GM12878 (cell line): ENCODE measurements around the gene CABLES1. TPM values are rescaled to one million over a fixed set of nuclear protein-coding genes. Genes with fewer than 3 reads are reported as not detected.

Experiments used
- ATAC-seq: fragments of 200-7000 bp; cut with Tn5 transposase; 3 replicates; pipeline ENCODE4 v1.9.1; 2020; ENCODE audit warnings: mild to moderate bottlenecking, moderate library complexity
- BruUV-seq: library from RNA; stranded (reverse); fragments of 400-500 nt; replicated peaks from 2 replicates; lab custom pipeline; 2021; lab: Mats Ljungman, UMichigan
- CTCF ChIA-PET: fragments of 300-600 bp; sonication (Branson Sonifier 250); formaldehyde crosslinking; extraction: SDS; loops from one replicate; lab custom pipeline; 2021; ENCODE audit warnings: inconsistent platforms; lab: Yijun Ruan, JAX
- POLR2A ChIA-PET: fragments of 350-600 bp; formaldehyde crosslinking; extraction: SDS; loops from one replicate; lab custom pipeline; 2021; ENCODE audit warnings: inconsistent platforms; lab: Charles Lee
- RAD21 ChIA-PET: fragments of 300-600 bp; sonication (Branson Sonifier 250); formaldehyde crosslinking; loops from one replicate; lab custom pipeline; 2023; ENCODE audit warnings: antibody characterized with exemption; ENCODE audit not compliant: unreplicated experiment; lab: Charles Lee
- SMC1A ChIA-PET: fragments of 300-600 bp; sonication (Branson Sonifier 250); formaldehyde crosslinking; loops from one replicate; lab custom pipeline; 2023; ENCODE audit not compliant: unreplicated experiment, uncharacterized antibody; lab: Charles Lee
- DNase-seq: peaks from one replicate; pipeline ENCODE4 v3.0.0-alpha.2; 2011; ENCODE audit warnings: low read depth, low spot score
- FAIRE-seq: peaks from 3 replicates; lab custom pipeline; 2011; peaks lifted over from hg19 to GRCh38; lab: Jason Lieb, UNC
- H2AFZ ChIP-seq: 2 replicates; pipeline ENCODE4 v1.6.0; 2011; ENCODE audit warnings: low read depth, low read length, control low read depth; ENCODE audit not compliant: control insufficient read depth
- H3K27ac ChIP-seq: 2 replicates; pipeline ENCODE4 v1.5.1; 2011; ENCODE audit warnings: control low read depth; ENCODE audit not compliant: control insufficient read depth, insufficient read depth
- H3K27me3 ChIP-seq, 2 experiments: replicated peaks in 1 of 2; 2 replicates each; pipeline versions ENCODE4 v1.6.0 to v1.6.1; 2011; ENCODE audit warnings: low read length in 1 of 2; ENCODE audit not compliant: control insufficient read depth in 2 of 2, insufficient read depth in 2 of 2
- H3K36me3 ChIP-seq, 2 experiments: 2 replicates each; pipeline ENCODE4 v1.5.1; 2011; ENCODE audit warnings: low read length in 1 of 2; ENCODE audit not compliant: control insufficient read depth in 2 of 2, insufficient read depth in 2 of 2
- H3K4me1 ChIP-seq: 2 replicates; pipeline ENCODE4 v1.6.1; 2011; ENCODE audit warnings: mild to moderate bottlenecking, low read length, moderate library complexity, mixed read lengths; ENCODE audit not compliant: control insufficient read depth, insufficient read depth
- H3K4me2 ChIP-seq: 2 replicates; pipeline ENCODE4 v1.6.0; 2011; ENCODE audit warnings: control low read depth; ENCODE audit not compliant: control insufficient read depth, insufficient read depth
- H3K4me3 ChIP-seq: fragments of 200-600 bp; sonication (generic); 2 replicates; pipeline ENCODE4 v1.5.1; 2016
- H3K79me2 ChIP-seq: 2 replicates; pipeline ENCODE4 v1.6.0; 2011; ENCODE audit warnings: low read length; ENCODE audit not compliant: control insufficient read depth, insufficient read depth
- H3K9ac ChIP-seq: 2 replicates; pipeline ENCODE4 v1.8.0; 2011; ENCODE audit warnings: low read length, control low read depth, mixed read lengths; ENCODE audit not compliant: control insufficient read depth, insufficient read depth
- H3K9me3 ChIP-seq: replicated peaks from 3 replicates; pipeline ENCODE4 v1.5.1; 2011; ENCODE audit warnings: mild to moderate bottlenecking, low read length; ENCODE audit not compliant: control insufficient read depth, insufficient read depth
- H4K20me1 ChIP-seq: 2 replicates; pipeline ENCODE4 v1.6.0; 2011; ENCODE audit not compliant: control insufficient read depth, insufficient read depth
- ASH2L ChIP-seq: fragments of 300-600, 200-600 bp; sonication (generic); IDR thresholded peaks from 2 replicates; pipeline ENCODE4 v1.6.1; 2017; ENCODE audit warnings: low read depth, mild to moderate bottlenecking, borderline replicate concordance
- CBFB ChIP-seq: IDR thresholded peaks from 2 replicates; pipeline ENCODE4 v1.6.1; 2016; ENCODE audit warnings: antibody characterized with exemption, low read depth
- DPF2 ChIP-seq: fragments of 450-650 bp; IDR thresholded peaks from 2 replicates; pipeline ENCODE4 v1.6.1; 2017; ENCODE audit warnings: mild to moderate bottlenecking
- EED ChIP-seq: sonication (generic); IDR thresholded peaks from 2 replicates; pipeline ENCODE4 v1.6.1; 2016; ENCODE audit warnings: antibody characterized with exemption, low read depth
- FOS ChIP-seq: IDR thresholded peaks from 3 replicates; pipeline ENCODE4 v1.6.1; 2011; ENCODE audit warnings: borderline replicate concordance; ENCODE audit not compliant: insufficient read length; ENCODE audit errors: extremely low read depth
- POLR2AphosphoS5 ChIP-seq: IDR thresholded peaks from 2 replicates; pipeline ENCODE4 v1.6.1; 2011; ENCODE audit warnings: mild to moderate bottlenecking, low read length, inconsistent platforms
- SPI1 ChIP-seq: IDR thresholded peaks from 2 replicates; pipeline ENCODE4 v1.6.1; 2011; ENCODE audit warnings: low read depth, mild to moderate bottlenecking, low read length, moderate library complexity, borderline replicate concordance; ENCODE audit not compliant: insufficient read depth
- SREBF1 ChIP-seq: IDR thresholded peaks from 2 replicates; pipeline ENCODE4 v1.6.1; 2012; ENCODE audit warnings: mild to moderate bottlenecking, low read length
- USF1 ChIP-seq: IDR thresholded peaks from 2 replicates; pipeline ENCODE4 v1.6.1; 2011; ENCODE audit warnings: borderline replicate concordance, low read depth, mild to moderate bottlenecking, moderate library complexity, mixed read lengths, low read length; ENCODE audit not compliant: insufficient read depth; ENCODE audit errors: extremely low read length
- YBX1 ChIP-seq: fragments of 450-650 bp; IDR thresholded peaks from 2 replicates; pipeline ENCODE4 v1.6.1; 2016; ENCODE audit warnings: antibody characterized with exemption
- ZBTB40 ChIP-seq: fragments of 450-650 bp; IDR thresholded peaks from 2 replicates; pipeline ENCODE4 v1.6.1; 2016; ENCODE audit warnings: mild to moderate bottlenecking, moderate library complexity, borderline replicate concordance
- WGBS: methylation state at CpG from one replicate; pipeline ENCODE4 v1.1.6; 2016; ENCODE audit warnings: low lambda C conversion rate; ENCODE audit not compliant: insufficient replicate concordance, insufficient coverage; ENCODE audit errors: missing lambda C conversion rate; 5-methylcytosine and 5-hydroxymethylcytosine counted together
- in situ Hi-C: fragments of 300-500 bp; cut with MboI; formaldehyde crosslinking; loops from 9 replicates; pipeline ENCODE4 v1.14.3; 2018; ENCODE audit warnings: mixed read lengths
- intact Hi-C: fragments of 100-400 bp; cut with micrococcal nuclease; formaldehyde crosslinking; loops from one replicate; pipeline ENCODE4 v1.14.2; 2022; ENCODE audit not compliant: unreplicated experiment
- polyA plus RNA-seq, 11 experiments: library from polyadenylated mRNA; depleted of rRNA in 4 of 11; unstranded in 6 of 11; stranded (reverse) in 5 of 11; fragments of >200 nt; fragmentation: Nextera tagmentation in 4 of 11; fragmentation: Illumina TruSeq in 1 of 11; extraction: Ambion mirVana in 4 of 11; extraction: Trizol in 1 of 11; gene quantifications; 1 replicate in 1 of 11; 2 replicates in 10 of 11; pipeline versions ENCODE4 v1.2.1 to v1.2.3, GENCODE V29; 2011 to 2016; ENCODE audit warnings: inconsistent platforms in 2 of 11, missing spikeins in 2 of 11, low read depth in 1 of 11
- total RNA-seq, 4 experiments: library from RNA; depleted of rRNA in 3 of 4; stranded (reverse); fragments of >200 nt in 3 of 4; fragmentation: Illumina TruSeq in 1 of 4; extraction: Trizol in 1 of 4; gene quantifications; 2 replicates each; pipeline versions ENCODE4 v1.2.1 to v1.2.3, GENCODE V29; 2013 to 2021

CABLES1 gene
- total and polyA plus RNA-seq, 10 of the 15 experiments (the other 5 are each of a cell fraction or from before 2014, with no cell fraction given), result 2.9 to 27.2 (median 8.2) TPM

DNA sequence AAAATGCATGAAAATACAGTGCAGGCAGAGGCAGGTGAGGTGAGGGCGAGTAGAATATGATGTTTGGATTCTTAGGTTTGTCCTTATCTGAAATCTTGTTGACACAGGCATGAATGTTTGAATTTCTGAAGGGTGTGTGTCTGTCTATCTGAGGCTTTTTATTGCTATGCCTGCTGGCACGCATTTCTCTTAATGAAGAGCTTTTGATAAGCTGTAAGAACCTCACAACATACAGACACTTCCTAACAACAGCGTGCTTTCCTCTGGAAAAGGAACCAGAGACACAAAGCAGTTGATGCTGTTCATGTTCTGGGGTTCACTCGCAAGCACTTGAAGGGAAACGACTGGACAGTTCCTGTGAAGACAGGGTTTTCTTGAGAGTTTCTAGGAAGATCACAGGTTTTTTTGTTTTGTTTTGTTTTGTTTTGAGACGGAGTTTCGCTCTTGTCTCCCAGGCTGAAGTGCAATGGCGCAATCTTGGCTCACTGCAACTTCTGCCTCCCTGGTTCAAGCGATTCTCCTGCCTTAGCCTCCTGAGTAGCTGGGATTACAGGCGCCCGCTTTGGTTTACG is 33.3 kb upstream of the CABLES1 start (continued):
- TF ChIP-seq ZBTB40, result no peak
- no peak for TF ChIP-seq YBX1
- TF ChIP-seq SPI1, result no peak
- no peak for TF ChIP-seq FOS

- ATAC-seq, result no peak
- DNase-seq, result no peak
- CTCF ChIA-PET, result interaction anchor here (0.8 to 1.2 kb wide), 2 partner anchors 11 to 173 kb away, joined by 3 read pairs; no protein-coding TSS in a partner anchor
- H3K9ac ChIP-seq, result no peak overlapping the region
- no peak overlapping the region for H3K4me3 ChIP-seq
- no peaks in the 10 kb centered on the region for H3K79me2 ChIP-seq
- no peak for FAIRE-seq
- WGBS, result 64% methylated on average over 11 of the region's 11 CpGs
- SMC1A ChIA-PET, result interaction anchor here (0.6 to 1.6 kb wide), 4 partner anchors 11 to 1470 kb away, joined by 3 to 4 read pairs (median 3); no protein-coding TSS in a partner anchor
- H3K9me3 ChIP-seq, result no peaks in the 10 kb centered on the region
- H3K27me3 ChIP-seq, result no peaks in the 10 kb centered on the region; a peak in 1 of 4 replicates
- no peak overlapping the region for H3K4me2 ChIP-seq
- H3K36me3 ChIP-seq, result no peaks in the 10 kb centered on the region
- no peak overlapping the region for H2AFZ ChIP-seq
- intact Hi-C loops, result no loop called here
- H3K27ac ChIP-seq, result no peak overlapping the region
- POLR2A ChIA-PET, result interaction anchor here (1.3 kb wide), 1 partner anchor 16 kb away, joined by 6 read pairs; no protein-coding TSS in a partner anchor
- in situ Hi-C loops, result no loop called here
- H3K4me1 ChIP-seq, result no peaks in the 10 kb centered on the region
- H4K20me1 ChIP-seq, result no peaks in the 10 kb centered on the region
- BruUV-seq, result no TSS peak
- RAD21 ChIA-PET, result interaction anchor here (0.8 kb wide), 1 partner anchor 309 kb away, joined by 3 read pairs; no protein-coding TSS in a partner anchor
- no peak for TF ChIP-seq USF1
- no peak for TF ChIP-seq ZBTB40
- no peak for TF ChIP-seq ASH2L
- no peak for TF ChIP-seq SREBF1
- no peak for TF ChIP-seq EED
- TF ChIP-seq DPF2, result no peak
- no peak for TF ChIP-seq CBFB
- no peak for TF ChIP-seq POLR2AphosphoS5
Measured at GRCh38 chr18:23102493-23103261, 32.6 kb upstream of the CABLES1 start.
